GM18498 (cell line): ENCODE measurements around the gene SLC13A3.

ENCODE experiments used
- ATAC-seq: cut with Tn5 transposase; IDR thresholded peaks from one replicate; pipeline ENCODE4 v1.9.1; 2021; ENCODE audit warnings: mild to moderate bottlenecking, moderate library complexity; ENCODE audit not compliant: unreplicated experiment

SLC13A3 gene

DNA sequence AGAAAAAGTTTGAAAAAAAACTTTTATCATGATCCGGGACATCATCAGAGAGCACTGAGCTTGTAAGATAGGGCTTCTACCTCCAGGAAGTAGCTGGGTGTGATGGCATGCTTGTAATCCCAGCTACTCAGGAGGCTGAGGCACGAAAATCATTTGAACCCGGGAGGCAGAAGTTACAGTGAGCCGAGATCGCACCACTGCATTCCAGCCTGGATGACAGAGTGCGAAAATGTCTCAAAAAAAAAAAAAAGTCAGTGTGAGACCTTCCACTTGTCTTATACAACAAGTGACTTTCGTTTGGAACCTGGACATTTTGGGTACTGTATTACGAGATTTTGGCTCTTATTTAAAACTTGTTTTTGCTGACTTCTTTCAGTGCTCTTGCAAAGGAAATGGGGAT, 5.9 kb upstream of the SLC13A3 start:
- ATAC-seq: no peak

DNA sequence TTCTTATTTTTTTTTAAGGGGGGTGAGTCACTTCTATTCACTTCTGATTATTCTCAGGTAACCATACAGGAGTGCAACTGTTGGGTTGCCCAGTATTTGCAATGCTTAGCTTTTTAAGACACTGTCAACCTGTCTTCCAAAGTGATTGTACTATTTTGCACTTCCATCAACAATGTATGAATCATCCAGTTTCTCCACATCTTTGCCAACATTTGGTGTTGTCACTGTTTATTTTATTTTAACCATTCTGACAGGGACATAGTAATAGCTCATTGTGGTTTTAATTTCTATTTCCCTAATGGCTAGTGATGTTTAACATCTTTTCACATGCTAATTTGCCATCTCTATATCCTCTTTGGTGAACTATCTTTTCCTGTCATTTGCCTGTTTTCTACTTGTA, 1.4 kb upstream of the SLC13A3 start:
- ATAC-seq: no peak

DNA sequence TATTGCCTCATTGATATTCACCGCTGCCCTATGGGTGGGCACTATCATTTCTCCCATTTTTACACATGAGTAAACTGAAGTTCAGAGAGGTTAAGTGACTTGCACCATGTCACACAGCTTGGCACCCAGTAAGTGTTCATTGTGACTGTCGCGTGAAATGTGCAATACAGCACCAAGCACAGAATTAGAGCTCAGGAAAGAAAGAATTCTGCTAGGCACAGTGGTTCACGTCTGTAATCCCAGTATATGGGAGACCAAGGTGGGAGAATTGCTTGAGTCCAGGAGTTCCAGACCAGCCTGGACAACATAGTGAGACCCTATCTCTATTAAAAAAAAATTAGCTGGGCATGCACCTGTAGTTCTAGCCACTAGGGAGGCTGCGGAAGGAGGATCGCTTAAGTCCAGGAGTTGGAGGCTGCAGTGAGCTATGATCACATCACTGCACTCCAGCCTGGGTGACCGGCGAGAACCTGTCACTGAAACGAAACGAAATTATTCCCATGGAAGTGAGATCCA, 626 bp downstream of the SLC13A3 start:
- ATAC-seq: no peak

GRCh38 chr20:46649965-46650542, 1.2 kb downstream of the SLC13A3 start:
- no peak for ATAC-seq

DNA sequence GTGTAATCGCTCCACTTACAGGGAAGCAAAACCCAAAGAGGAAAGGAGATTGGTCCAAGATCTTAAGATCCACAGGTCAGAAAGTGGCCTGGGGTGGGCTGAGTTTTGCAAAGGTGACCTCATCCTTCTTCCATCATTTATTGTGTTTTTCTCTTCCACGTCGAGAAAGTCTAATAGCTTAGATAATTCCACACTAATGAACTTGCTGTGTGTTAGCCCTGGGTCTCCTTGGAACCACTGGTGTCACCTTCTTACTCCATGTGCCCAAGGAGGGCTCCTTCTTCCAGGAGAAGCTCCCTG, 1.7 kb downstream of the SLC13A3 start:
- no peak for ATAC-seq

DNA sequence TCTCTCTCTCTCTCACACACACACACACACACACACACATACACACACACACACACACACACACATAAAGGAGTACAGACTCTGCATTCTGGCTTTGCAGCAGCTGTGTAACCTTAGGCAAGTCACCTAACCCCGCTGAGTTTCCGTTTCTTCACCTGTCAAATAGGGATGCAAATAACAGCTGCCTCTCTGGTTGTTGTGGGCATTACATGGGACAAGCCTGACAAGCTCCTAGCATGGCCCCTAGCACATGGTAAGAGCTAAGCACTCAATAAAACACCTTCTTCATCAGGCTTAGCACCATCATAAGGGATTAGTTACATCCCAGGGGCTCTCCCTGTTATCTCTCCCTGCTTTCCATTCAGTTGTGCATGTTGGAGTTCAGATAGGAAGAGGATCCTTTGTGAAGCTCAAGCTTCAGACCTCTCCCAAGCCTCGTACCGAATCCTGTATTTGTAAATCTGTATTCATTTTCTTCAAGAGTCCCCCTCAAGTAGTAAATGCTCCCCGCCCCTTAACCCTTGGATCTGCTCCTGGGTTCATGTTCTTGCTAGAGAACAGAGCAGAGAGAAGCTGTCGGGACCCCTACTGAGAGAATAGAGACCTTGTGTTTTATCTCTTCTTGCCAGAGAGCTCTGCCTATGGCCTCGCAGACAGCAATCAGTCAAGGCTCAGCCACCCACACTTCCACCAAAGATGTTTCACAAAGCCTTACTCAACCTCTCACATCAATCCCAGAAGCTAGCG, 2.2 kb downstream of the SLC13A3 start:
- no peak for ATAC-seq

GRCh38 chr20:46647469-46647868, 3.8 kb downstream of the SLC13A3 start:
- no peak for ATAC-seq

GRCh38 chr20:46646659-46647380, 4.4 kb downstream of the SLC13A3 start:
- ATAC-seq: no peak

DNA sequence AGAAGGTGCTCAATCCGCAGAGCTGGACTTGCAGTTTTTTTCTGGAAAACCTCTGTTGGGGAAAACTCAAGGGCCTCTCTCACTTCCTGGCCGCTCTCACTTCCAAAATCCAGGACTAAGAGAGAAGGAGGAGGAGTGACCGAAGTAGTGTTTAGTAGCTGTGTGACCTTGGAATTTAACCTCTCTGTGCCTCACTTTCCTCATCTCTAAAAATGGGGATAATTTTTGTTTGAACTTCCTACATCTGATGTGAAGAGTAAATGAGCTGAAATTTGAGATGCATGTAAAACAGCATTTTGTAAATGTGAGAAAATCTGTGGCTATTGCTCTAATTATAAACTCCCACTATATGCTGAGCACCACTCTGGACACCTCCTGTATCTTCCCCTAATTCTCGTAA, 5.1 kb downstream of the SLC13A3 start:
- no peak for ATAC-seq

GRCh38 chr20:46644733-46645132, 6.5 kb downstream of the SLC13A3 start:
- no peak for ATAC-seq

- ATAC-seq: no peak
Measured at GRCh38 chr20:46644160-46644559, 7.1 kb downstream of the SLC13A3 start.

GRCh38 chr20:46642969-46643343, 8.3 kb downstream of the SLC13A3 start:
- no peak for ATAC-seq

GRCh38 chr20:46642265-46642968, 8.8 kb downstream of the SLC13A3 start:
- no peak for ATAC-seq

DNA sequence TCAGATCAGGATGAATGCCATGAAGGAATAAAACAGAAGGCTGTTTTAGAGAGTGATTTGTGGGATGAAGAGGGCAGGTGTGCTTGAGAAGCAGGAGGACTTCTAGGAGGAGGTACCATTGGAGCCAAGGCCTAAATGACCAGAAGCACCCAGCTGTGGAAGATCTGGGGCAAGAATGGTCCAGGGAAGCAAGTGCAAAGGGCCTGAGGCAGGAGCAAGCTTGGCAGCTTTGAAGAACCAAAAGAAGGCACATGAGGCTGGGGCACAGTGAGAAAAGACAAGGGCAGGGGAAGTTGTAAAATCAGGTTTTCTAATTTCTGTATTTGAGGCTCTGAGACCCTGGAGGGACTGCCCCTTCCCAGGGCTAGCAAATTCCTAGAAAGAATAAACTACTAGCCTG, 9.8 kb downstream of the SLC13A3 start:
- no peak for ATAC-seq

- no peak for ATAC-seq
Measured at GRCh38 chr20:46640536-46641311, 10.5 kb downstream of the SLC13A3 start.

DNA sequence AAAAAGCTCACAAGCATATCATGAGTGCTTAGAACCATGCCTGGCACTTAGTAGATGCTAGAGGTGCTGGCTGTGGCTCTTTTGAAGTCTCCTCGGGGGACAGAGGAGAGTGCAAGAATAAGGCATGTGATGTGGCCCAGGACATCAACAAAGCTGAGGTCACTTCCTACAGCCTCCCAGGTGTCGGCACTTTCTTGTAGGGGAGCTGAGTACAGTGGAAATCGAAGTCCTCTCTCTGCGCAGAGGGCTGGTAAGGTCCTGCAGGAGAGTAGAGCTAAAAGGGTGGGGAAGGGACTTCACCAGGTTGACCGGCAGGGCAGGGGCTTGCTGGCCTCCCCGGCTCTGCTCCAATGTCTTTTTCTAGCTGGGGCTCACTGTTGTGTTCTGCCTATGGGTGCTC, 11.2 kb downstream of the SLC13A3 start:
- no peak for ATAC-seq

DNA sequence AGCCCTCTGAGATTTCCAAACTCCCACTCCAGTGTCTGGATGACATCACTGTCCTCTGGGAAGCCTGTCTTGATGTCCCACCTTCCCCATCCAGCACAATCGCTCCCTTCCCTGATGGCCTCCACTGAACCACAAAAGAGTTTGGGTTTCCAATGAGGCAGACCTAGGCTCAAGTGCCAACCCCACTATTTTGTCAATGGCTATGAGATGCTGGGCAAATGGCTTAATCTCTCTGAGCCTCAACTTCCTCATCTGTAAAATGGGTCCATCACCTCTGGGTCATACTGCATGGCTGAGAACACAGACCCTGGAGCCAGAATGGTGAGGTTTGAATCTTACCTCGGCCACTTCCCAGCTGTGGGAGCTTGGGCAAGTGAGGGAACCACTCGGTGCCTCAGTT, 11.7 kb downstream of the SLC13A3 start:
- ATAC-seq: no peak

GRCh38 chr20:46638898-46639274, 12.4 kb downstream of the SLC13A3 start:
- no peak for ATAC-seq

DNA sequence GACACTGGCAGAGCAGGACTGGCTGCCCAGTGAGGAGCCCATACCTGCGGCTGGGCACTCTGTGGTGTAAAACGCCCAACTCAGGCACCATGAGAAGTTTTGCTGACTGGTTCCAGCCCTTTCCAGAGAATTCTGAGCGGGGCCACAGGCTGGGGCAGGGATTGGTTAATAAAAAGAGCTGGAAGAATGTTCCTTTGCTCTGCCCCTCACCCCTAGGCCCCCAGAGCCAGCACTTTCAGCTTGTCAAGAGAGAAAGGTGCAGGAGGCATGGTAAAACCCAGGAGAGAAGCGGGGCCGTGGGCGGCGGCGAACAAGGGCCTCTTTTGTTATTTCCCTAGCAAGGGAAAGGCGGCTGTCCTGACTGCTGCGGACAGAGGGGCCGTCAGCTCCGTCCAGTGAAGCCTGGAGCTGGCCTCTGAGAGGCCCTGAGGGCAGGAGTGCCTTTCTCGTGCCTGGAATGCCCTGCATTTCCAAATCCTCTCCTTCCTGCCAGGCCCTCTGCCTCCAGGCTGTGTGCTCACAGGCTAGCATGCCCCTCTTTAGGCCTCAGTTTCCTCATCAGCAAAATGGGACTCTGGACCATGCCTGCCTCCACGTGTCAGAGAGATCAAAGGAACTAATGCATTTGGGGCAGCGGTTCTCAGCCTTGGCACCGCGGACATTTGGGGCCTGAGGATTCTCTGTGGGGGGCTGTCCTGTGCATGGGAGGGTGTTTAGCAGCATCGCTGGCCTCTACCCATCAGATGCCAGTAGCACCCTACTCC, 12.9 kb downstream of the SLC13A3 start:
- ATAC-seq: no peak
